Psoas muscle (tissue), 8 donors: ENCODE results near the gene EEFSEC. TPM values are rescaled to one million over a fixed set of nuclear protein-coding genes. Genes with fewer than 3 reads are reported as not detected.
A peak's percentile ranks its signal among the peaks of the same experiment; 100 is the strongest.

ENCODE experiments used
- ATAC-seq, 4 donors: fragments of 200-7000 bp; cut with Tn5 transposase; one replicate each; pipeline ENCODE4 v1.9.1; 2020; ENCODE audit warnings: moderate library complexity in 3 of 4, mild to moderate bottlenecking in 2 of 4
- DNase-seq, 2 donors: peaks; one replicate each; pipeline ENCODE4 v3.0.0-alpha.2; 2020
- H3K27ac ChIP-seq: fragments of 200-600 bp; one replicate; pipeline ENCODE4 v1.8.0; 2022
- H3K27me3 ChIP-seq, 3 donors: fragments of 200-600 bp in 1 of 3; one replicate each; pipeline versions ENCODE4 v1.6.1 to v1.8.0; 2013 to 2022; ENCODE audit warnings: low read length in 2 of 3, mild to moderate bottlenecking in 2 of 3, moderate library complexity in 1 of 3; ENCODE audit not compliant: insufficient read depth in 3 of 3
- H3K36me3 ChIP-seq, 2 donors: fragments of 200-600 bp in 1 of 2; one replicate each; pipeline versions ENCODE4 v1.6.1 to v1.8.0; 2013 to 2022; ENCODE audit warnings: low read depth in 1 of 2, mild to moderate bottlenecking in 1 of 2, moderate library complexity in 1 of 2; ENCODE audit not compliant: insufficient read depth in 1 of 2
- H3K4me1 ChIP-seq: fragments of 200-600 bp; one replicate; pipeline ENCODE4 v1.8.0; 2022
- H3K4me3 ChIP-seq: fragments of 200-600 bp; one replicate; pipeline ENCODE4 v1.8.0; 2022; ENCODE audit warnings: mild to moderate bottlenecking
- H3K9me3 ChIP-seq: fragments of 200-600 bp; one replicate; pipeline ENCODE4 v1.8.0; 2022
- WGBS, 3 donors: extraction: QIAGEN DNeasy Blood & Tissue Kit; methylation state at CpG; one replicate each; pipeline versions ENCODE4 v1.1.6 to v1.1.7; 2013; 5-methylcytosine and 5-hydroxymethylcytosine counted together
- intact Hi-C, 2 donors: fragments of 100-400 bp; cut with DNase I; formaldehyde crosslinking; loops; one replicate each; pipeline versions ENCODE4 v1.11.0 to v1.14.2; 2022
- polyA plus RNA-seq, 3 donors: library from polyadenylated mRNA; stranded (reverse); fragments of 200-250 nt; gene quantifications; one replicate each; pipeline ENCODE4 v1.2.3, GENCODE V29; 2013
- total RNA-seq, 4 donors: library from RNA; stranded (reverse); fragmentation: NEBNext Ultra II Directional in 2 of 4; extraction: Animal tissue kit (Norgen Biotek cat#: 25700) in 2 of 4; gene quantifications; one replicate each; pipeline versions ENCODE4 v1.2.1 to v1.2.4, GENCODE V29; 2021 to 2023
- TF ChIP-seq, protein P1 (sequence below): fragments of 200-600 bp; IDR thresholded peaks from one replicate; pipeline ENCODE4 v1.8.0; 2022; ENCODE audit warnings: antibody characterized with exemption
- donor health status: healthy with polysubstance abuse.
- donor health status: DM: no; HTN: no; CAD: no; lungs with moderate emphysema.
- donor health status: Bipolar disorder and iron deficiency.
- donor health status: healthy.
- donor health status: DM: yes; HTN: yes; CAD: no.
- donor health status: DM: no; HTN: no; CAD: no.
- donor health status: DM: no; HTN: no; CAD: no.
- donor health status: DM: yes; HTN: yes; CAD: no.

Gene EEFSEC
- total and polyA plus RNA-seq, 7 donors: 10.7 to 18.9 (median 14.0) TPM

DNA sequence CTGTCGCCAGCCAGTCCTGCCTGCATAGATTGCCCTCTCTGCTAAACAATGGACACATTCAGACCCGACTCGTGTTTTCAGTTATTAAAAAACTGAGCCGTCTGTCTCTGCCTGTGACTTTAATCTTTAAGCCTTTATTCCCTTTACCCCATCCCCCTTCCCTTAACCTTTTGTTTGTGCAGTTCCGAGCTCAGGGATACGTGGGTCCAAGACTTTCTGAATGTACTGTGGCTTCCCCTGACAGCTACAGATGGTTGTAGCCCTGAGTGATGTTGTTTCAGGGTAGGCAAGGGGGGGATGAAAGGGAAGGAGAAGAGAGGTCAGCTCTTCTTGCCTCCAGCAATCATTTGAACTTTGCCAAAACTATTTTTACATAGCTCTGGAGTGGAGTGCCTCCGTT, 44.6 kb downstream of the EEFSEC start:
- ATAC-seq (peak in 3 of 4 donors; percentile 41 to 68 (median 42)), DNase-seq (no peak)
- 41 to 69% (median 44%) methylated on average over 7 of the region's 7 CpGs for WGBS, 3 donors
- Histone ChIP-seq H3K4me1 (peaks cover 7% of the 10 kb centered on the region), H3K27ac (peak overlapping the region; percentile 71), H3K4me3 (no peak overlapping the region), H3K9me3 (no peaks in the 10 kb centered on the region), H3K27me3 (no peaks in the 10 kb centered on the region), H3K36me3 (no peaks in the 10 kb centered on the region)
- intact Hi-C loops: no loop called here
- TF ChIP-seq, protein P1, sequence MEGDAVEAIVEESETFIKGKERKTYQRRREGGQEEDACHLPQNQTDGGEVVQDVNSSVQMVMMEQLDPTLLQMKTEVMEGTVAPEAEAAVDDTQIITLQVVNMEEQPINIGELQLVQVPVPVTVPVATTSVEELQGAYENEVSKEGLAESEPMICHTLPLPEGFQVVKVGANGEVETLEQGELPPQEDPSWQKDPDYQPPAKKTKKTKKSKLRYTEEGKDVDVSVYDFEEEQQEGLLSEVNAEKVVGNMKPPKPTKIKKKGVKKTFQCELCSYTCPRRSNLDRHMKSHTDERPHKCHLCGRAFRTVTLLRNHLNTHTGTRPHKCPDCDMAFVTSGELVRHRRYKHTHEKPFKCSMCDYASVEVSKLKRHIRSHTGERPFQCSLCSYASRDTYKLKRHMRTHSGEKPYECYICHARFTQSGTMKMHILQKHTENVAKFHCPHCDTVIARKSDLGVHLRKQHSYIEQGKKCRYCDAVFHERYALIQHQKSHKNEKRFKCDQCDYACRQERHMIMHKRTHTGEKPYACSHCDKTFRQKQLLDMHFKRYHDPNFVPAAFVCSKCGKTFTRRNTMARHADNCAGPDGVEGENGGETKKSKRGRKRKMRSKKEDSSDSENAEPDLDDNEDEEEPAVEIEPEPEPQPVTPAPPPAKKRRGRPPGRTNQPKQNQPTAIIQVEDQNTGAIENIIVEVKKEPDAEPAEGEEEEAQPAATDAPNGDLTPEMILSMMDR: no peak

DNA sequence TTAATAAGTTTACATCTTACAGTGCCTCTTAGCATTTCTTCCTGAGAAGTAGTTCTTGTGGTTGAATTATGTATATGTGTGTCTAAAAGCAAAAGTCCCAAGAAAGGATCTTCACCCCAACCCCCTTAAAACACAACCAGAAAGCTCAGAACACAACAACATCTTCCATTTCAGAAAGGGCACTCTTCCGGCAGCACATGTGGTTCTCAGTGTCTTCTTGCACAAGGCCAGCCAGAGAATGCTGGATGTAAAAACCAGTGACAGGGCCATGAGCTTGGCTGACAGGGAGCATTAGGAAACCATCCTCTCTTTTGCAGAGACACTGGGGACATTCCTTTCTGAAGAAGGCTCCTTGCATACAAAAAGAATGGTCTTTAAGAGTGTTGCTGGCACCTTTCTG, 45.0 kb downstream of the EEFSEC start:
- H3K4me3 ChIP-seq: no peak overlapping the region
- TF ChIP-seq, protein P1: no peak
- H3K36me3 ChIP-seq: no peaks in the 10 kb centered on the region
- intact Hi-C loops: no loop called here
- ATAC-seq: peak; percentile 85 to 96 (median 92)
- DNase-seq: no peak
- H3K27me3 ChIP-seq: no peaks in the 10 kb centered on the region
- WGBS, 3 donors: 30 to 33% (median 33%) methylated on average over 1 of the region's 1 CpG
- H3K27ac ChIP-seq: peak overlapping the region; percentile 71
- peaks cover 7% of the 10 kb centered on the region for H3K4me1 ChIP-seq
- no peaks in the 10 kb centered on the region for H3K9me3 ChIP-seq

DNA sequence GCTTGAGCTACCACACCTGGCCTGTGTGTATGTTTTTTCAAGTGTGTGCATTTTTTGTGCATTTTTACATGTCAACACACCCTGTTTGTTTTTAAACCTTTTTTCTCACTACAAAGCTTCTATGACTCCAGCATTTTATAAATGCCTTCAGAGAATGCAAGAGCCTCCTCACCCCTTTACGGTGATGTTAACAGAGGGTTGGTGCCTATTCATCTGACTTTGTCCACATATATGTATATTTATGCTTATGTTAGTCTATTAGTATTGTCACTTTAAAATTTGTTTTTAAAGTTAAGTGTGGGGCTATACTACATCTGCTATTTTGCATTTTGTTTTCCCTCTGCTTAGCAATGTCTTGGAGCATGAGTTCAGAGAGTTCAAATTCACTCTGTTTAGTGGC, 45.8 kb downstream of the EEFSEC start:
- intact Hi-C loops: no loop called here
- TF ChIP-seq, protein P1: no peak
- no peak for ATAC-seq
- no peak overlapping the region for H3K4me3 ChIP-seq
- no peak for DNase-seq
- 90 to 98% (median 96%) methylated on average over 1 of the region's 1 CpG for WGBS, 3 donors
- H3K27ac ChIP-seq: no peak overlapping the region
- no peaks in the 10 kb centered on the region for H3K36me3 ChIP-seq
- H3K4me1 ChIP-seq: peaks cover 7% of the 10 kb centered on the region
- H3K9me3 ChIP-seq: no peaks in the 10 kb centered on the region
- no peaks in the 10 kb centered on the region for H3K27me3 ChIP-seq

DNA sequence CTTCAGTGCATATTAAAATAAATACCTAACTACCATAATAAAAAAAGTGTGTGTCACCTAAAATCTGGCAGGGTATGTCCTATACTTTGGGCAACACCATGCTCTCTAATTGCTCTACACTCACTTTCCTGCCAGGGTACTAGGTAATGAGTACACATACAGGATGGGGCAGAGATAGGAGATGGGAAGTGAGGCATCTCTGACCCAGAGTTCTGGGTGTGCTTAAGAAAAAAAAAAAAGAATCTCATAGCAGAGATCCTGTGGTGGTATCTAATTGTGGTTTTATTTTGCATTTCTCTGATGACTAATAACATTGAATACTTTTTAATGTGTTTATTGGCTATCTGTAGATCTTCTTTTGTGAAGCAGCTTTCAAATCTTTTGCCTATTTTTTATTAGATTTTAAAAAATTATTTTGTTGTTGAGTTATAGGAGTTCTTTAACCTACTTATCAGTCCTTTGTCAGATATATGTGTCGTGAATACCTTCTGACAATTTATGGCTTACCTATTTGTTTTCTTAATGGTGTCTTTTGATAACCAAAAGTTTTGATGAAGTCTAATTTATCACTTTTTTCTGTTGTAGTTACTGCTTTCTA, 48.0 kb downstream of the EEFSEC start:
- intact Hi-C loops: no loop called here
- TF ChIP-seq, protein P1: no peak
- Histone ChIP-seq H3K4me1 (peaks cover 7% of the 10 kb centered on the region), H3K27me3 (no peaks in the 10 kb centered on the region), H3K9me3 (no peaks in the 10 kb centered on the region), H3K36me3 (no peaks in the 10 kb centered on the region), H3K4me3 (no peak overlapping the region), H3K27ac (no peak overlapping the region)
- no peak for DNase-seq
- WGBS, 3 donors: 94 to 98% (median 97%) methylated on average over 1 of the region's 1 CpG
- no peak for ATAC-seq

GRCh38 chr3:128203169-128203568, 49.9 kb downstream of the EEFSEC start:
- intact Hi-C loops: no loop called here
- H3K27ac ChIP-seq: no peak overlapping the region
- H3K9me3 ChIP-seq: no peaks in the 10 kb centered on the region
- H3K36me3 ChIP-seq: no peaks in the 10 kb centered on the region
- H3K27me3 ChIP-seq: no peaks in the 10 kb centered on the region
- TF ChIP-seq, protein P1: no peak
- WGBS, 3 donors: 89 to 93% (median 90%) methylated on average over 3 of the region's 3 CpGs
- no peaks in the 10 kb centered on the region for H3K4me1 ChIP-seq
- no peak overlapping the region for H3K4me3 ChIP-seq
- ATAC-seq: no peak
- no peak for DNase-seq
